GM12873 (cell line): ENCODE measurements around the gene SPATA2.

Source experiments
- TF ChIP-seq, protein P1 (sequence below): IDR thresholded peaks from 2 replicates; pipeline ENCODE4 v1.5.1; 2012; ENCODE audit warnings: low read depth, mild to moderate bottlenecking, moderate library complexity, low read length, control low read depth; ENCODE audit not compliant: insufficient read depth; ENCODE audit errors: missing control alignments

Gene SPATA2

DNA sequence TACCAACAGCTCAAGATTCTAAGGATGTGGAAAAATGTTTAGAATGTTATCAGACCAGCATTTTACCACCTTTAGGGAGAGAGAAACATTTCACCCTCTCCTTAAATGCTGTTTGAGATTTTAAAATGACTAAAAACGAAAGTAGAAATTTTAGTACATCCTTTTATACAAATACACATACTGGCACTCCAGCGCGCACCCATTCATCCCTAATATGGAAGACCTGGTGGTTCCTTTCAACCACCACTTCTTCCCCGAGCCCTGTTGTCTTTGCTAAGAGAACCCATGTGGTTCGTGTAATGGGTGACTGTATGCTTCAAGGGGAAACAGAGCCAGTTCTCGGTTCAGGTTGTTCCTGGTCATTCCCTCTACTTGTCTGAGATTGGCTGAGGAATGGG, 21.3 kb downstream of the SPATA2 start:
- TF ChIP-seq, protein P1, sequence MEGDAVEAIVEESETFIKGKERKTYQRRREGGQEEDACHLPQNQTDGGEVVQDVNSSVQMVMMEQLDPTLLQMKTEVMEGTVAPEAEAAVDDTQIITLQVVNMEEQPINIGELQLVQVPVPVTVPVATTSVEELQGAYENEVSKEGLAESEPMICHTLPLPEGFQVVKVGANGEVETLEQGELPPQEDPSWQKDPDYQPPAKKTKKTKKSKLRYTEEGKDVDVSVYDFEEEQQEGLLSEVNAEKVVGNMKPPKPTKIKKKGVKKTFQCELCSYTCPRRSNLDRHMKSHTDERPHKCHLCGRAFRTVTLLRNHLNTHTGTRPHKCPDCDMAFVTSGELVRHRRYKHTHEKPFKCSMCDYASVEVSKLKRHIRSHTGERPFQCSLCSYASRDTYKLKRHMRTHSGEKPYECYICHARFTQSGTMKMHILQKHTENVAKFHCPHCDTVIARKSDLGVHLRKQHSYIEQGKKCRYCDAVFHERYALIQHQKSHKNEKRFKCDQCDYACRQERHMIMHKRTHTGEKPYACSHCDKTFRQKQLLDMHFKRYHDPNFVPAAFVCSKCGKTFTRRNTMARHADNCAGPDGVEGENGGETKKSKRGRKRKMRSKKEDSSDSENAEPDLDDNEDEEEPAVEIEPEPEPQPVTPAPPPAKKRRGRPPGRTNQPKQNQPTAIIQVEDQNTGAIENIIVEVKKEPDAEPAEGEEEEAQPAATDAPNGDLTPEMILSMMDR: no peak

DNA sequence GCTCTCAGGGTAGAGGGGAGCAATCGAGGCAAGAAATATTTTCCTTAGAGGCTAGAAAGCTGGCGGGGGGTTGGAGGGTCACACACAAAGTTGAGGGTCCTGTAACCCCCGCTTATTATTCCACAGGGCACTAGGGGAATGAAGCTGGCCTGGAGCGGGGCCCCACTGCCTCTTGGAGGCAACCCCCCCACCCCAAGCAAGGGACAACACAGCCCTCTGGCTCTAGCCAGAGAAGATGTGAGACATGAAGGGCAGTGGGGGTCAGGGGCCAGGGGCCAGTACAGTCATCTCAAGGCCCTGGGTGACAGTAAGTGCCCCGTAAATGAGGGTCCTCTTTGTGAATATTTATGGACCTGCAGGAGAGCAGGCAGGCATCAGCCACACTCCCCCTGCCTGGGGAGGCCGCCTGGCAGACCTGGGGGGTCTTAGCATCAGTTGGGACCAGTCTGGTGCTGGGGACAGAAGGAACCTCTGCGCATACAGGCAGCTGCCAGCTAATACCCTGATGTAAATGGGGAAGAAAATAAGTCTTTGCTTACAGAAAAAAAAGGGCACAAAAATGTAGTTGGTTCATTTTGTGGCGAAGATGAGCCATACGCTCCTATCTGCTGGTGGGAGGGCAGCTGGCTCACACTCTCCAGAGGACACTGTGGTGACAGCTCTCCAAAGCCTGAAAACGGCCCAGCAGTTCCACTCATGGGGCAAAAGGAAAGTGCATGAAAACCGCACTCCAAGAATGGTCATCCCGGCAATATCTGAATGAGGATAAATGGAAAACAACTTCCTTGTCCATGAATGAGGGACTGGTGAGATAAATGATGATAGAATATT, 21.9 kb downstream of the SPATA2 start:
- TF ChIP-seq, protein P1: no peak

DNA sequence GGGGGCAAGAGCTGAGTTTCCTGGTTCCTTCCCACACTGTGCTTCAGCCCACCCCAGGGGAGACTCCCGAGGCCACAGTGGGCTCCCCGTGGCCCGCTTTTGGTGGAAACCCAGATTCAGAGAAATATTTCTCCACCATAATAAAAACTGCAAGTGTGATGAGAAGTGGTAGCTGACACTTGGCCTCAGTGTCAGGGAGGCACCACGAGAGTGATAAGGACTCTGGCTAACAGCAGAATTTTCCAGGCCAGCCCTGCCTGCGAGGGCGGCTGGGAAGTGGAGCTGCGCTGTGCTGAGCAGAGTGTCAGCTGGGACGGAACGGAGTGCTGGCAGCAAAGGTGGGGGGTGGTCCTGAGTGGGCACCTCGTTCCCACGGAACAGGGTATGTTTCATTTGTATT, 22.5 kb downstream of the SPATA2 start:
- TF ChIP-seq, protein P1: no peak

DNA sequence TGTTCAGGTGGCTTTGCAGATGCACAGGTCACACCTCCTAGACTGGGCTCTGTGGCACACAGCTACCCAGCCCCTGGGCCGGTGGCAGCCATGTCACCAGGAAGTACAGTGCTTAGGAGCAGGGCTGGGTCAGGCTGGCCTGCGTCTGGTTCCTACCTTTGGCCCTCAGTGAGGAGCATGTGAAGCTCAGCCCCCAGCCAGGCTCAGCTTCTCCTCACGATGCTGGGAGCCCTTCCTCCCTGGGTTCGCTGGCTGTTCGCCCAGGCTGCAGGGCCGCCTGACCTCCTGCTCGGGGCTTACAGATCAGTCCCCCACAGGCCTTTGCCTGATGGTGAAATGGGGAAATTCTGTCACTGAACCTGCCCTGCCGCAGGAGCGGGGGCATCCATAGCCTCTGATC, 23.1 kb downstream of the SPATA2 start:
- TF ChIP-seq, protein P1: no peak

DNA sequence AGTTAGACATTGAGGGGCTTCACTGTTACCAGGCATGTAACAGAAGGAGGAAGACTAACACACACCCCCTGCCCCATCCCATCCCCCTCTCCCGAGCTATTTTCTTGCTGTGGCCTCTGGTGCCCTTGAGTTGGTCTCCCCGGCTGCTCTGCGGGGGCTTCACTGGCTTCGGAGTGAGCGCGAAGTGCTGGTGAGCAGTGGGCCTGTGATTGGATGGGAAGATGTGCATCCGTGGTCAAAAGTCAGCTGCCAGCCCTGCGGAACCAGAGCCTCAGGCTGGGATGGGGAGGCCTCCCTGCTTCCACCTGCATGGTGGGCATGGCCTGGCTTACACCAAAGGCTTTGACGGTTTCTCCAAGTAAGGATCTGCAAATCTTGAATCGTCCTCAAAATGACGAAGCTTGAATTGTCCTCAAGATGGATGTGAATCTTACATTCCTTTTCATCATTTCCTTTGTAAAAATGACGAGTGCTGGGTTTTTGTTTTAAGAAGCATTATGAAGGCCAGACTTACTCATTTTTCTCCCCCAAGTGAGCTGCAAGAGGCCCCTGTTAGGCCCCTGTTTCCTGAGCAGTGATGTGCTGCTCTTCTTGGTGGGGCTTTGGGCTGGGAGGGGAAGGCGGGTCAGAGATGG, 23.7 kb downstream of the SPATA2 start:
- TF ChIP-seq, protein P1: no peak

DNA sequence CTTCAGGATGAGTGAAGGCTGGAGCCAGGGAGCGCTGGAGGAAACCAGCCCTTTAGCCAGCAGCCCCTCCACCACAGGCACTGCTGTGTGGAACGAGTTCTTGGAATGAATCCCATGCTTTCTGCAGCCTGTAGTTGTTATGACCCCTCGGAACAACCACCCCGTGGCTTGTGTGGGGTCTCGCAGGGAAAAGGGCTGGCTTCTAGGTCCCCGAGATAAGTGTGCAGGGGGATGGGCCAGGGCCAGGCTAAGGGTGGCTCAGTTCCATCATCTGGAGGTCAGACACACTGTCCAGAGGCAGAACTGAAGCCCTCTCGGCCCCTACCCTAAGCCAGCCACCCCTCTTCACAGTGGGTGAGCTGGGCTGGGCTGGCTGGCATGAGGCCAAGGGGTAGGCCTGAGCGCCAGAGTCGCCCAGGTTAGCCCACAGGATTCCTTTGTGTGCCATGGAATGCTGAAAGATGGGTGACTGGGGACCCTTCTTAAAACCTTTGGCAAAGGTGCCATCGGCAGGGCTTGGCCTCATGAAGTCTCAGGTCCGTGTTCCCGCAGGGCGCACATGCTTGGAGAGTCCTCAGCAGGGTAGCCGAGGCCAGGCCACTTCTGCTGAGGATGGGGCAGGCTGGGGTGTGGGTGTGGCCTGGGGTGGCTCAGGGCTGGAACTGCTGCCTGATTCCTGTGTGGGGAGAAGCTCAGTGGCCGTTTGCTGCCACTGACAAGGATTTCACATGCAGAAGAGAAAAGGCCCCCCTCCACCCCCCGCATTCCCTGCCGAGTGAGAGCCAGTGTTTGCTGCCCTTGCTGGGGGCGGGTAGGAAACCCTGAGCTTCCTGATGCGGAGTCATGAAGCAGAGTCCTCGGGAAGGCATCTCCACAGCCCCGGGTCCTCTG, 24.6 kb downstream of the SPATA2 start:
- TF ChIP-seq, protein P1: no peak

DNA sequence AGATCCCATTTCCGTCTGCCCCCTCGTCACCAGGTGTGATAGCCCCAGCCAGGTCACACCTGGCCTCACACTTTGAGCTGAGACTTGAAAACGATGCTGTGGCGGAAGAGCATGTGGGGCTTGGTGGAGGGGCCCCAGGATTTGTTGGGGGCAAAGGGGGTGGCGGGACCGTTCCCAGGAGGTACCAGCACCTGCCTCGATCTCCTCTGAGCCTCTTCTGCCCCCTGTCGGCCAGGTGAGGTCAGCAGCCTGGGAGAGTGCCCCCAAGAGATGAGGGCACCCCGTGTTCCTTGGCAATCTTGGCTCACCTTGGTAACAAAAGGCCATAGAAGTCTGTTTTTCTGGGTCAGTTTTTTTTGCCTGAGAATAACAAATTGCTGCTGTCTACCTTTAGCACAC, 25.4 kb downstream of the SPATA2 start:
- TF ChIP-seq, protein P1: peak; percentile 47
